Measurements from ENCODE around the gene PIP4K2A.

The PIP4K2A gene

DNA sequence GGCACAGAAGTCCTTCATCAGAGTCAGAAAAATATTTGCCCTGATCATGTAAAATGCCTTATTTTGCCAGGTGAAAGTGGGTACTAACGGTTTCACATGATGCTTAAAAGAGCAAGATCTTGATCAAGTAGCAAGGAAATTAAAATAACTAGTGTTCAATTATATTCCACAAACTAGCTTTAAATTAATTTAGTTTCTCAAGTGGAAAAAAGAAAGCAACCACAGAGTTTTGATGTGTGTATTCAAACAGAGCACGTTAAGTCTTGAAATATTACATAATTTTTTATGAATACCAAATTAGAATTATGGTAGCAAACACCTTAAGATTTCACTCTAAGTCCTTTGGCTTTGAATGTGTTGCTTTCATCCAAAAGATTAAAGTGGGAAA is 47.3 kb downstream of the PIP4K2A start:
- FAIRE-seq (no peak), DNase-seq (ENCODE audit: low spot score) (no peak)

DNA sequence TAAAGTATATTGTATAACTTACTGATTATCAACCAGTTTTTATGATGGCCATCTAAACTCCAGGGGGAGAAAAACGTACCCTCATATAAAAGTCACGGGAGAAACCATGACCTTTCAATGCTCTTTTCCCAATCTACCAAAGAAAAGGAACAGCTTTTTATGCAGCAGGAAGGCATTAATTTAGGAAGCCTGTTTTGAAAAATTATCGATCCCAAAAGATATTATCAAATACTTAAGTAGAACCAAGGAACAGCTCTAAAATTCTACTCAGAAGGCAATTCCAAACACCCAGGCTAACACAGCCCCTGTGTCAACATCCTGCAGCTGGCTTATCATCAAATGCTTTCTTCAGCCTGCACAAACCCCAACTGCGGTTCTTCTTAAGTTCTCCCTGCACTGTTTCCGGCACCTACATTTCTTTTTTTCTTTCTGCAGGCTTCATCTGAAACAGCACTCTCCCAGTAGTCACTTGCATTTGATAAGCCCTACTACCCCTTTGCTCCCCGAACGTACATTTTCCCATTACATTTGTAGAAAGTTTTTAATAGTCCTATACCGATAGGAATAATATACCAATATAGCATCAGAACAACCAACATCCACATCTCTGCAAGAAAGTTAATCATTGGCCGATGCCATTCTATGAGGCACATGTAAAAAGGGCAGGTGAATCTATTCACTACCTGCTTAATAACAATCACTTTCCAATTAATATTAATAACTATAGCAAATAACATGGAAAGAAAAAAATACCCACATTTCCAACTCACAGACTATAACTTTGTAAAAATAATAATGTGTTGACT is 47.9 kb downstream of the PIP4K2A start:
- DNase-seq (ENCODE audit: low spot score): no peak
- FAIRE-seq: no peak

DNA sequence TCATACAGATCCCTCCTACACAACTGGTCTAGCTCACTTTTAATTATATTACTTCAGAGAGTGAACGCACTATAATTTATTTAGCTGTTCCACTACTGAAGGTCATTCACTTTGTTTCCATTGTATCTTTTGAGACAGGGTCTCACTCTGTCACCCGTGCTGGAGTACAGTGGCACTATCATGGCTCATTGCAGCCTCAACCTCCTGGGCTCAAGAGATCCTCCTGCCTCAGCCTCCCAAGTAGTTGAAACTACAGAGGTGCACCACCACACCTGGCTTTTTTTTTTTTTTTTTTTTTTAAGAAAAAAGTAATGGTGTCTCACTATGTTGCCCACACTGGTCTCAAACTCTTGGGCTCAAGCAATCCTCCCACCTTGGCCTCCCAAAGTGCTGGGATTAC is 49.0 kb downstream of the PIP4K2A start:
- no peak for DNase-seq (ENCODE audit: low spot score)
- FAIRE-seq: no peak

DNA sequence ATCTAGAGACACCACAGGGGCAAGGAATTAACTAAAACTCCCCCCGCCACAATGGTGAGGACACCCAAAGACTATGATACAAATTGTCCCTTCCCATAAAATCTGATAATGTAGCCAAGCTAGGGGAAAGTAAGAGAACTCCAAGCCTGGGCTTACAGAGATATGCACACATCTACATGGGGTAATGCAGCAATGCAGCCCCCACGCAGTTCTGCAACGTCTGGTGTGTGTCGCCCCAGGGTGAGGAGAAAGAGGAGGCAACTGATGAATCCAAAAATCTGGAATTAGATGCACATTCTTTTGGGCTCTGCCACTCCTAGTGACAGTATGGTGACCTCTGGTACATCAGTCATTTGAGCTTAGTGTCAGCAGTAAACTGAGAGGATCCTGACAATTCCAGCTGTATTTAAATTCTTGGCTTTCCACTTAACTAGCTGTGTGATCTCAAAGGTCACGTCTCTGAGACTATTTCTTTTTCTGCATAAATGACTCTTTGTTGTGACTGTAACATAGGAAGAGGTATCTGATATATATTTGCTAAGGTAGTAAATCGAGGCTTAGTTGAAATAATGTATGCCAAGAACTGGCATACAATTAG is 51.5 kb downstream of the PIP4K2A start:
- FAIRE-seq (no peak), DNase-seq (ENCODE audit: low spot score) (no peak)

DNA sequence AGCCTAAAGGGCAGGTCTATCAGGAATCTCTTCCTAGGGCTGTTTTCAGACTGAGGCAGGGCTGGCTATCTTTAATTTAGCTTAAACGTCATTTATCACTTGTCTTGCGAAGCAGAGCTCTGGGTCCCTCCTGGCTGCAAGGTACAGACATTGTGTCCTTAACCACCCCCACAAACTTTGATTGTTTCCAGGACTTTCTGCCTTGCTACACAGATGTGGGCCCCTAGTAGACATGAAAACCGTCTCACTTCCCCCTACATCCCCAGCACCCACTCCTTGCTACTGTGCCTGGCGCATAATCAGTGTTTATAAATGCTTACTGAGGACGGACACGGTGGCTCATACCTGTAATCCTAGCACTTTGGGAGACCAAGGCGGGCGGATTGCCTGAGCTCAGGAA is 54.5 kb downstream of the PIP4K2A start:
- DNase-seq (ENCODE audit: low spot score): no peak
- FAIRE-seq: no peak

DNA sequence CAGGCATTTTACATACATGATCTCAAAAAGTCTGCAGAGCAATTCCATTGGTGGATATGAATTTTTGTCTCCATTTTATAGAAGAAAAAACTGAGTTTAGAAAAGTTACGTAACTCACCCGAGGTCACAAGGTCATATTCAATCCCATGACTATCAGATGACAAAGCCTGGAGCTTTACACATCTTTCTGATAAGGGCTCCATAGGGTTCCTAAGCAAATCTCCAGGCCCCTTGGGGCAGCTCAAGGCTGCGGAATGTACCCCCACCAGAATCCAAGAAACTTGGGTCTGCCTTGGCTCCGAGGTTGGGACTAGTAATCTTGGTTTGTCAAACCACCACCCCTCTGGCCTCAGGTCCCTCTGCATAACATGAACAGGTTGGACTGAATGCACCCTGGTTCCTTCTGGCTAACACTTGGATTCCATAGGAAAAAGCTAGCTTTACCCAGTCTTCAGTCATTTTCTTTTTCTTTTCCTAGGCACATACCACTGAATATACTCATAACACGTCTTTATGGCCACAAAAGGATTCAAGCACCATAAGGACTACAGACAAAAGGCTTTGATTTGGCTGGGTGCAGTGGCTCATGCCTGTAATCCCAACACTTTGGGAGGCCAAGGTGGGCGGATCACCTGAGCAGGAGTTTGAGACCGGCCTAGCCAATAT is 55.5 kb downstream of the PIP4K2A start:
- DNase-seq (ENCODE audit: low spot score): no peak
- no peak for FAIRE-seq

DNA sequence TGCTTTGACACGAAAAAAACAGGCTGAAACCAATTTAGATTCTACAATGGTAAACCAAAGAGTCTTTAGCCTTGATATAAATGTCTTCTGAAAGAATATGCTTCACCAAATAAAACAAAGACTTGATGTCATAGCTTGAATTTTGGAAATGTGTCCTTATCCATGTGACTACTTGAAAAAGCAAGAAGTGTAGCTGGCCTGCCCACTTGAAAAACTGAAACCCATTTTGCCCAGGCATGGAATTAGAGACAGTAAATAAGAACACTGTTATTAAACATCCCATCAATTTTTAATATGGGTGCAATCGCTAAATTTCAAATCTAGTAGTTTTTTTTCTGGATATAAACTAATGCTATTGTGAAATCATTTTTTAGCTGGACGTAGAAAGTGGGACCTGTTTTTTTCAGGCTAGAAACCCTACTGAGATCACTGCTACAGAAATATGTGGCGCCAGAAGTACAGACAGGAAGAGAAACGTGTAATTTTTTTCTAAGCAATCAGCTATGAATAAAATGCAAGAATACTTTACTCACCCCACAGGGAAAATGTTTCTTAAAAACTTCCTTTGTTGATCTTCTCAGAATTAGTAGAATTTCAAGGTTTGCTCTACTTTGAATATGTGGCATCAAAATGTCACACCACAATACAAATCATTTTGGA is 56.7 kb downstream of the PIP4K2A start:
- FAIRE-seq (no peak), DNase-seq (ENCODE audit: low spot score) (no peak)

DNA sequence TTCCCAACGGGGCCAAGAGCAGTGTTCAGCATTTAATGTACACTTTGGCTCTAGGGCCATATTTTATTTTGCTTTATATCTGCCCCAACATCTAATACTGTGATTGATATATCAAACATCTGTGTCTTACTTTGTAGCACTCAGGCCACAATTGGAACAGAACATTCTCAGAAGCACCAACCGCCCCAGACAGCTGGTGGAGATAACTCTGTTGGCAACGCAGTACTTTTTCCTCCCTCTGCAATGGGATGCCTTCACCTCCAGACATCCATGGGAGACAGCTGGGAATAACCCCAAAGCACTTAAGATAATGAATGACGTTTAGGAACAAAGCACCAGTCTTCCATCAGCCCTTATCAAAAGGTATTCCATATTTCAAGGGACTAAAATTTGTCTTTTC is 57.4 kb downstream of the PIP4K2A start:
- no peak for DNase-seq (ENCODE audit: low spot score)
- FAIRE-seq: no peak

DNA sequence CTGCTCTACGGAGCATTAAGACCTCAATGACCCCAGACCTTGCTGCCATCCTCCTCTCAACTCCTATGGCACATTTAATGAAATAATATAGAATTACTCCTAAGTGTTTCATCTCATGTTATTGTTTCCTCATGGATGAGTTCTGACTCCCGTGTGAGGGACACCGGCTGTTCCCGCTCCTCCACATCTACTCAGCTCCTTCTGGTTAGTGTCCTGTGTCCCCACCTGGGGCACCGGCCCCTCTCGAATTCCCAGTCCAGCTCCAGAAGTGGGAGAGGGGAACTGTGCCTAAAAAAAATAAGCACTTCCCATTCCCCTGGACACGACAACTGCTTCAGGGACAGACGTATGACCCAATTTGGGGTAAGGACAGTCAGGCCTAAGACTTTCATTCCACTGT is 58.3 kb downstream of the PIP4K2A start:
- FAIRE-seq: no peak
- DNase-seq (ENCODE audit: low spot score): no peak

DNA sequence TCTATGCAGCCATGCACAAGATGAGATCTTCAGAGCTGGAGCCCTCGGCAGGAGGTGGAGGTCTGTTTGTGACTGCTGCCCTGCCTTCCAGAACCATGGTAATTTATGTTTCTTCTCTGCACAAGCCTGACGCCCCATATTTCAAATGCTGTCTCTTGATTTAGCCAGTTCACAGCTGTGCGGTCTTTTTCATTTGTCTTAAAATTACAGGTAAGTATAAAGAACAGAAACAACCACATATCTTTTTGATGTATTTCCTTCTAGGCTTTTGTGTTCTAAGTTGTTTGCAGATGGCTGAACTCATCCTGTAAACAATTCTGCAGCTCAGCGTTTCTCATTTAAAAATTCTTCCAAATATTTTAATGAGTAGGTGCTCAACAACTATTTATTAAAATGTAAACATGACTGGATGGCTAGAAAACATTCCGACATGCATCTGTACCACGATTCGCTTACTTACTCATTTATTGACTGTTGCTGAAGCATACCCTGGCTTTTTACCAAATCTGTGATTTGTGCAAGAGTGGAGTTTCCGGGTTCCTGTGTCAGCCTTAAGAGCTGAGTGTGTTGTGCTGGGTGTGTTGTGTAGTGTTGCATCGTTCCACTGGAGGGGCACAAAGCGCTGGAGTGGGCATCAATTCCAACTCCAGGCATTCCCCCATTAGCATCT is 58.9 kb downstream of the PIP4K2A start:
- DNase-seq (ENCODE audit: low spot score): no peak

DNA sequence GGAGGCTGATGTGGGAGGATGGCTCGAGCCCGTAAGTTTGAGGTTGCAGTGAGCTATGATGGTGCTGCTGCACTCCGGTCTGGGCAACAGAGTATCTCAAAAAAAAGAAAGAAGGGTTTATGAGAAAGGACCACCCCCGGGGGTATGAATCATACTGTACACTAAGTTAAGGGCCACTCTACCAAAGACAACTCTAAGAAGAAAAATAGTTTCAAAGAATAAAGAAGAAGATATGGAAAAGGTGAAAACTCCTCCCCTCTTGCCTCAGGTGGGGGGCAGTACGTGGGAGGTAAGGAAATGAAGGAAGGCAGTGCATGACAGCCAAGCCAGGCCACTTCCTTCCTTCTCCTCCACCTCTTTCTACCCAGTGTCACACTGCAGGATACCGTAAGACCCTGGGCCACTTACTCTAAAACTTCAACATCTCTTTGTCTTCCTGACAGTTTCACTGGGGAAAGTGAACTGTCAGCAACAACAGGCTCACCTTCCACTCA is 61.3 kb downstream of the PIP4K2A start:
- DNase-seq (ENCODE audit: low spot score) (no peak), FAIRE-seq (no peak)

More for the DNA sequence above, 58.9 kb downstream of the PIP4K2A start:
- FAIRE-seq: no peak

DNA sequence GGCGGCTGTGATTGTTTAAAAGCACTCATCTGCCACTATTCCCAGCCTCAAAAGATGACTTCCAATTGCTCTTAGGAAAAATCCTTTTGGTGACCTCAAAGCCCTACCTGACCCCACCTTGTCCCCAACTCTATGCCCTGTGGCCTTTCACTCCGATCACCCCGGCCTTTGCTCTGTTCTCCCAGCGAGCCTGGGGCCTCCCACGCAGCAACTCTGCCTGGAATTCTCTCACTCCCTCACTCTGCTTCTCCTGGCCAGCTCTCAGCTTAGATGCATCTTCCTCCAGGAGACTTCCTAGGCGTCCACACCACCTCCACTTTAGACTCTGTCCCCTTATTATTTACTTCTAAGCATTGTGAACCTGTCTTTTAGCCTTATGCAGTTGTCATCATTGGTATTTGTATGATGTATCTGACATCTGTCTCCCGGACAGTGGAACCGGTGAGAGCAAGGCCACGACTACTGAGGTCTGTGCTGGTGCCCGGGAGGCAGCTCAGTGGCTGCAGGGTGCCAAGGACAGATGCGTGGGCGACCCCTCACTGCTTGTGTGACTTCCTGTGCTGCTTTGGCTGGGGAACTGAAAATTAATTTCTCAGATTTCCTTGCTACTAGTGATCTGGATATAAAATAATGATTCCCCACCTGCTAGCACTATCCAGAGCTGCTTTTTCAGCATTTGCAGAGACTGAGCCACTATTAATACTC is 63.0 kb downstream of the PIP4K2A start:
- DNase-seq (ENCODE audit: low spot score) (no peak), FAIRE-seq (no peak)

DNA sequence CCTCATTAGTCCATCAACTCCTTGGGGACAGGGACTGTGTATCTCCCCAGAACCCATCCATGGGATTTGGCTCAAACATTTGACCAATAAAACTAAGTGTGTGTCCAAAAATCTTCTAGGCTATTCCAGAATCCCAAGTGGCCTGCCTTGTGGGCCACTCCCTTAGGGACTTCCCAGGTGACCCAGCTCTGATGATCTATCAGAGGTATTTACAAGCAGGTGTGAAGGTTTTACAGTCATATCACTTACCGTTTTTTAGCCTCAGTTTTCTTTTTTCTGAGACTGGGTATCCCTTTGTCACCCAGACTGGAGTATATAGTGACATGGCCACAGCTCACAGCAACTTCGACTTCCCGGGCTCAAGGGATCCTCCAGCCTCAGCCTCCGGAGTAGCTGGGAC is 64.4 kb downstream of the PIP4K2A start:
- DNase-seq (ENCODE audit: low spot score) (no peak), FAIRE-seq (no peak)

DNA sequence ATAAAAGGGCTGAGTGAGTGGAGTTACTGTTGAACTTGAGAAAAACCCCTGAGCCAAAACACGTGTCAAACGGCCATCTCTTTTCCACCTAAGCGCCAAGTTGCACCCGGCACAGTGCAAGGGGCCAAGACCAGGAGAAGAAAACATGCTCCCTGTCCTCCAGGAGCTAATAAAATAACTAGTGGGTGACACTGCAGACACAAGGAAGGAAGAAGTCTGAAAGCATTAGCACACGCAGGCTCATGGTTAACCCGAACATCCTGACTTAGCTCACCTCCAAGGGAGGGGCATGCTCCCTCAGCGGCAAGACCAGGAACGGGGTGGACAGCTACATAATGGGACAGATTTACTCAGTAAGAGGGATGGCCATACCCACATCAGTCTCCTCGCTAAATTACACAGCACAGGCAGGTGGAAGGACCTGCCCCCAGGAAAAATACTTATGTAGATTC is 65.0 kb downstream of the PIP4K2A start:
- DNase-seq (ENCODE audit: low spot score) (no peak), FAIRE-seq (no peak)

DNA sequence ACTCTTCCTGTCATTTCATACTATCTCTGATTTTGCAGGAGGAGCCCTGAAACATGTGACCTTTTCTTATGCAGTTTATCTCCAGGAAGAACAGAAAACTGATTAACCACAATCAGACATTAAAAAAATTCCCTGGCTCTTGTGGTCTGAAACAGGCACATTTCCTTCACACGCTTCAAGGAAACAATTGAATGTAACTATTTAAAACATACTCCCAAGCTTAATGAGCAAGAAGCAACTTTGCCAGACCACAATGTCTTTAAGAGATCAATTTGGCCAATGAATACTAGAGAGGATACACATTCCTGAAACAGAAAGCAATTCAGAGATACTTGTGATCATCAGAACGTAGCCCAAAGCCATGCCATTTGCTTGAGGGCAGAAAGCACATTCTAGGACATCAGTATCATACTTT is 65.8 kb downstream of the PIP4K2A start:
- DNase-seq (ENCODE audit: low spot score): no peak
- no peak for FAIRE-seq

DNA sequence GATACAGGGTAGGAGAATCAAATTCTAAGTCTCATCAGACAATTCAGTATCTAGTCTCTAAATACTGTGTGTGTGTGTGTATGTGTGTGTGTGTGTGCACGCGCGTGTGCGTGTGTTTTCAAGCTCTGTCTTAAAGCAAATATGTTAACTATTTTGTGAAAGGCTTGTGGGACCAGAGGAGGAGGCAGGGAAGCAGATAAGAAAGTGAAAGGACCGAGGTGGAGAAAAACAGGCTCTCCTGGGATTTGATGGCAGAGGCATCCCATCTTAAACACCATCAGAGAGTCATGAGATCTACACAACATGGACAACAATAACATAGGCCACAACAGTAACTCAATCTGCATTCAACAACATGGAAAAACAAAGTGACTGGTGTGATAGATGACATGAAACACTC is 67.1 kb downstream of the PIP4K2A start:
- no peak for FAIRE-seq

DNA sequence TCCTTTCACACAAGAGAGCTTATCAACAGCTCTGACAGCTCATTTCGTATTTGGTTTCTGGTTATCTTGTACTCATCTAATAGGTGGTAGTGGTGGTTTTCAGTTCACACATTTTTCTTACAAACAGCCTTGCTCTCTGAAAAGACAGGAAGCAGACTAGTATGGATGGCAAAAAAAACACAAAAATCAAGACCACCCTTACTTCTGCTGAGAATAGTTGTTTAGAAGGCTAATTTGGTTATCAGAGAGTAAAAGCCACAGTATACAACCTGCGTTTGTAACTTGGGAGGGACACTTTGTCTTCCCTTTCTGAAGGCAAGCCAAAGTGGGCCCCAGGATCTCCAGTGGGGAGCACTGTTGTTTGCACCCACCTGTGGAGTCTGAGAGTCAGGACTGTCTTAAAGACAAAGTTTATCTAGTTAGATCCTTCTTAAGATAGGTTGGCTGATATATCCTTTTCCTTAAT is 68.0 kb downstream of the PIP4K2A start:
- FAIRE-seq (no peak), DNase-seq (ENCODE audit: low spot score) (no peak)

More for the DNA sequence above, 67.1 kb downstream of the PIP4K2A start:
- no peak for DNase-seq (ENCODE audit: low spot score)

DNA sequence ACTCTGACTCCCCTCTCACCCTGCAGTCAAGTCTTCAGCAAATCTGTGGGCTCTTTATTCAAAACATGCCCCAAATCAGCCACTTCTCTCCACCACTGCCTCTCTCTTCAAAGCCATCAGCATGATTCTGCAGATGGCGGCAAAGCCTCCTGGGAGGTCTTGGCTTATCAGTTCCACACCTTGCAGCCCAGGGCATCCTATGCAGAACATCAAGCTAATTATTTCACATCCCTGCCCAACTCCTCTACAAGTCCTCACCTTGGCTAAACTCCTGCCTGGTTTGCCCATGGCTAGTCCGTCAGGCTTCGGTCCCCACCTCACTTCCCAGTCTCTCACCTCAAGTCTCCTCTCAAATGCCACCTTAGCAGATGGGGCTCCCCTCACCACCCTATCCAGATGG is 70.2 kb downstream of the PIP4K2A start:
- DNase-seq (ENCODE audit: low spot score) (no peak), FAIRE-seq (no peak)

DNA sequence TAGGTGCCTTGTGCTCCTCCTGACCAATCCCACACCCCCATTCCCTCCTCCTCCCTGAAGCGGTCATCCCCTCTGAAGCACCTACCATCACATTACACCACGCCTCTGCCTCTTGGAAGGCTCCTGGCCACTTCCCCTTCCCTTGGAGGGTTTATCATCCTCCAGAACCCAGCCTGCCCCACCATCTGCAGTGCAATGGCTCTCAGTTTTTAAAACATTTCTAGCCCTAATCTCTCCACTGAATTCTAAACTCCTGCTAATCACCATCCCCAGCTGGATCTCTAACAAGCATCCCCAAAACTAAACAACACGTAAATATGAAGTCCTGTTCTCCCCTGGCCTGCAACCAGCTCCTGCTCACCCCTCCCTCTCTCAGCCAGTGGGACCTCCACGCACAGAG is 70.6 kb downstream of the PIP4K2A start:
- FAIRE-seq (no peak), DNase-seq (ENCODE audit: low spot score) (no peak)

DNA sequence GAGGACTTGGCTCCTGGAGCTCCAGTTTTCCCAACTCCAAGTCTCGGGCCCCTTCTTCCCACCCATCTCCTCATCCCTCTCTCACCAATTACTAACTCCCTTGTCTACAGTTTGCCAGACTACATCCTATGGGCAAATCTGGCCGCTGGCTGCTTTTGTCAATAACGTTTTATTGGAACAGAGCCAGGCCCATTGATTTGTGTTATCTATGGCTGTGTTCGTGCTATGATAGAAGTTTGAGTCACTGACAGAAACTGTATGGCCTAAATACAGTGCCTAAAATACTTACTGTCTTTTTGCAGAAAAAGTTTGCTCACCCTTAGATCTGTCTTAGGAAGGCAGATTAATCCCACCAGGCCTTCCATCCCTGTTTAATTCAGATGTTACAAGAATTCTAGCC is 71.3 kb downstream of the PIP4K2A start:
- FAIRE-seq (no peak), DNase-seq (ENCODE audit: low spot score) (no peak)

DNA sequence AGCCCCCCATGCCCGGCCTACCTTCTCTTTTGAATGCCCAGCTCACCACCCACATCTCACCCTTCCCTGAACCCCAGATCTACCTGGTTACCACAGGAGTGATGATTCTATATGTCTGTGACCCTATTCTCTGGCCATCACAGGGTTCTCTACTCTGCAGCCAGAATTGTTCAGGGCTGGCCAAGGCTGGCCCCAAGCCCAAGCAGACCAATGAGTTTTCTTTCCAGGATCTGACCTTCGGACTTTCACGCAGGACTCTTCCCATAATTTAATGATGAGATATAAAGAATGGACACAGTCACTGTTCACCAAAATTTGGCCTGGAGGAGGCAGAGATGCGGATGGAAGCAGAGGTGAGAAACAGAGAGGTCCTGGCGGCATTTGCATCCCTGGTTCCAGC is 72.6 kb downstream of the PIP4K2A start:
- DNase-seq (ENCODE audit: low spot score) (no peak), FAIRE-seq (no peak)
